Activated CD4-positive, CD25-positive, alpha-beta regulatory T cell treated with anti-CD3 and anti-CD28 coated beads, Interleukin-2, amount 50 U/mL, for 16 hours (primary cell): ENCODE results near the gene NKAIN4.

ENCODE experiments used
- DNase-seq: peaks from one replicate; pipeline ENCODE4 v3.0.0-alpha.2; 2020; ENCODE audit warnings: low read depth, low spot score

Gene NKAIN4

DNA sequence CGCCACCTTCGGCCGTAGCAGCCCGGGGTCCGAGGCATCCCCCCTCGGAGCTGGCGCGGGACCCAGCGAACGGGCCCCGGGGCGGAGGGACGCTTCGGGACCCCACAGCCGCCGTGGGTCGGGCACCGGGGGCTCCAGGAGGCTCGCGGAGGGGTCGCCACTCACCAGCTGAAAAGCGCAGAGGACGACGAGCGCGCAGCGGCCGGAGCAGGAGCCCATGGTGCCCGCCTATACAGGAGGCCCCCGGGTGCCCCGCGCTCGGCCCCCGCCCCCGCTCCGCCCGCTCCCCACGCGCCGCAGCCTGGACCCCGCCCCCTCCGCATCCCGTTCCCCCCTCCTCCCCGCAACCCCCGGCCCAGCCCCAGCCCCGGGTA is at the start of gene NKAIN4:
Gene NKAIN4 (minus strand): TSS at position 232 of the 374 bp plus-strand sequence. CDS start 13 bp downstream, at position 219.
- DNase-seq, result no peak

GRCh38 chr20:63303095-63303666 is 48.9 kb upstream of the NKAIN4 start:
- DNase-seq, result no peak

DNA sequence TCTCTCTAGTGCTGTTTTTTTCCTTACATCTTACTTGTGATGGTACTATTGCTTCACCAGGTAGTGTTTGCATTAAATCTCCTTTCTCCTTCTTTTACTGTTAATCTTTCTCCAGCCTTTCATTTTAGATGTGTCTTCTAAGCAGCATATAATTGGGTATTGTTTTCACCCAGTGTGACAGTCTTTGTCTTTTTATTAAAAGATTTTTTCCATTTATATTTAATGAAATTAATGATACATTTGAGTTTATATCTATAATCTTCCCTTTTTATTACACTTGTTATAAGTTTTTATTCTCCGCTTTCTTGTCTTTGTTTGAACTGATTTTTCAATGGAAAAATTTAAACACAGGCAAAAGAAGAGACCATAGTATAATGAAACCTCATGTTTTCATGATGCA is 47.4 kb upstream of the NKAIN4 start:
- DNase-seq, result no peak

DNA sequence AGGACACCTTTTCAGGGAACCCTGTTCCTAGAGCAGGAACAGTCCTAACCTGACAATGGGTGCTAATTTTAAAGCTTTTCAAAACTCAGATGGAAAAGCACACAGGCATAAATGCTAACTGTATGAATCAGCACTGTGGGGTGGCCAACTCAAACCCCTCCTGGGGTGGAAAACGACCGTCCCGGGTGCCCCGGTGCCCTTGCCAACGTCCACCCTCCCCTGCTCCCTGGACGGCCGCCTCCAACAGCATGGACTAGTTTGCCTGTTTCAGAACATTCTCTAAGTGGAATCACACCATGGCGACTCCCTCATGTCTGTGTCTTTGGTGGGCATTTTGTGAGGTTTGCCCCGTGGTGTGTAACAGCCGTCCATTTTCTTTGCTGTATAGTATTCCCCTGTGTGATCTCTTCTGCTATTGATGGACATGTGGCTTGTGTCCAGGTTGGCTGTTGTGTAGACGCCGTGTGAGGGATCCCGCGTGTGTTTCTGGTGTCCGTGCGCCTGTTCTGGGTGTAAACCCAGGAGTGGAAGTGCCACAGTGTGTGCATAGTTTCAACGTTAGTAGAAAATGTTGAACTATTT is 44.6 kb upstream of the NKAIN4 start:
- DNase-seq, result no peak

DNA sequence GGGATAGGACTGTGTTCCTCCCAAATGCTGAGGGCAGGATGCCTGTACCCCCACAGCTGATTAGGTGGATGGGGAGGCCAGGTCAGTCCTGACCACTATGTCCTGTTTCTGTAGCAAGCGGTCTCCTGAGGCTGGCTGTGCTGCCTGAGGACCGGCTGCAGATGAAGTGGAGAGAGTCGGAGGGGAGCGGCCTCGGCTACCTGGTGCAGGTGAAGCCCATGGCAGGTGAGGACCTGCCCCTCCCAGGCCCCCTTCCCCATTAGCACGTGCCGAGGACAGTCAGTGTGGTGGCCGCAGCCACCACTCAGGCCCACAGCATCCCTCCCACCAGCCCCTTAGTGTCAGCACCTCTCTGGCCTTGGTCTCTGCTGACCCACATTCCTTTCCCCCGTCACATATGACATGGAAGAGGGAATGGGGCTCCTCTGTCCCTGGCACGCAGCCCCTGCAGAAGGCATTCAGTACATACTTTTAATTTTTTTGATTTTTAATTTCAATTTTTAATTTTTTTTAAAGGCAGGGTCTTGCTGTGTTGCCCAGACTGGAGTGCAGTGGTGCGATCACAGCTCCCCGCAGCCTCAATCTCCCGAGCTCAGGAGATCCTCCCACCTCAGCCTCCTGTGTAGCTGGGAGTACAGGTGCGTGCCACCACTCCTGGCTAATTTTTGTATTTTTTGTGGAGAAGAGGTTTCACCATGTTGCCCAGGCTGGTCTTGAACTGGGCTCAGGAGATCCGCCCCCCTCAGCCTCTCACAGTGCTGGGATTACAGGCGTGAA is 43.7 kb upstream of the NKAIN4 start:
- DNase-seq, result no peak

DNA sequence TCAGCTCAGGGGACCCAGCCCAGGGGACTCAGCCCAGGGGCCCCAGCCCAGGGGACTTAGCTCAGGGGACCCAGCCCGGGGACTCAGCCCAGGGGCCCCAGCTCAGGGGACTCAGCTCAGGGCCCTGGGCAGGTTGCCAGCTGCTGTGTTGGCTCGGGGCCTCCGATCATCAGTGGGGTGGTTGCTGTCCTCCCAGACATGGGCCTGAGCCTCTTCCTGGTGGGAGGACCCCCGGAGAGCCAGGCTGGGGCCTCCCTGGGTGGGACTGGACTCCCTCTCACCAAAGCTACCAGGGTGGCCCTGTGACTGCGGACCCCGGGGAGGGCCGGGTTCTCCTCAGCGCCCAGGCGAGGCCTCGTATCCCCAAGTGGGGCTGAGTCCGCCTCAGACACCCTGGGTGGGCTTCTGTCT is 43.1 kb upstream of the NKAIN4 start:
- DNase-seq, result no peak

DNA sequence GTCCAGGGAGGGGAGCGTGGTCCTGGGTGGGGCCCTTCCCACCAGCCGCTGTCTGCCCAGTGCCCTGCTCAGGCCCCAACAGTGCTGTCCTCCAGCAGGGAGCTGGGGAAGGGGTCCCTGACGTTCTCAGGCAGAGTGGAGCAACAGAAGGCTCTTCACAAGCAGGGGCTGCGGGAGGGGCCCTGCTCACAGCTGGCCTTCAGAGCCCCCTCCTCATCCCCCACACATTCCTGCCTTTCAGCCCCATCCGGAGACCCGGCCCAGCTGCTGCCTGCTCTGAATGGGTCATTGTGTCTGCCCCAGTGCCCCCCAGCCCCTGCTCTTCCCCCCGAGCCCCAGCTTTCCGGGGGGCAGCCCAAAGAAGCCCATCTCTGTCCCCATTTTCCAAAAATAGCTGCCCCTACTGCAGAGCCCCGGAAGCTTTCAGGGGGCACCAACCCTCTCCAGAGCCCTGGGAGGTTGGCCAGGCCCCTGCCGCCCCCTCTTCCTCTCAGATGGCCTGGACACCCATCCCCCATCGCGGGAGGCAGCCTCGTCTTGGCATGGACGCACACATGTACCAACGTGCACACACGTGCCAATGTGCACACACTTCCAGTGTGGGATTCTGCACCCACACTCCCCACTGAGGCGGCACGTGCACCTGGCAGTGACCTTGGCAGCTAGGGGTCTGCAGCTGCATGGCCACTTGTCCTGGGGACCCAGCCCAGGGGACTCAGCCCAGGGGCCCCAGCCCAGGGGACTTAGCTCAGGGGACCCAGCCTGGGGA is 42.5 kb upstream of the NKAIN4 start:
- no peak for DNase-seq

- no peak for DNase-seq
These were observed 41.6 kb upstream of the NKAIN4 start for GRCh38 chr20:63295846-63296245.

- no peak for DNase-seq
These were observed 41.2 kb upstream of the NKAIN4 start for GRCh38 chr20:63295422-63295821.

GRCh38 chr20:63295018-63295417 is 40.8 kb upstream of the NKAIN4 start:
- no peak for DNase-seq

DNA sequence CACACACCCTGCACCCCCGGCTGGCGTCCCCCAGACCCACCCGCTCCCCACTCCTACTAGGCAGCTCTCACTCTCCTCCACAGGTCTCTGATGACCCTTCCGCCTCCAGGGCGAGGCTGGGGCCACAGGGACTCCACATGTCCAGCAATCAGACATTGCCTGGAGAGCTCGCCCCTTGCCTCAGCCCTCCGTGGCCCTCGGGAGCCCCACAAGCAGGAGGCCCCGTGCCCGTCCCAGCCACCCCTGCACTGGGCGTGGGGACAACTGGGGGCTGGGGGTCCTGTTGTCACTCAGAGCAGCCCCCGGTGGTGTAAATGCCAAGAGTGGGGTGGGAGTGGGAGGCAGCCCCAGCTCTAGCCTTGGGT is 40.3 kb upstream of the NKAIN4 start:
- no peak for DNase-seq

DNA sequence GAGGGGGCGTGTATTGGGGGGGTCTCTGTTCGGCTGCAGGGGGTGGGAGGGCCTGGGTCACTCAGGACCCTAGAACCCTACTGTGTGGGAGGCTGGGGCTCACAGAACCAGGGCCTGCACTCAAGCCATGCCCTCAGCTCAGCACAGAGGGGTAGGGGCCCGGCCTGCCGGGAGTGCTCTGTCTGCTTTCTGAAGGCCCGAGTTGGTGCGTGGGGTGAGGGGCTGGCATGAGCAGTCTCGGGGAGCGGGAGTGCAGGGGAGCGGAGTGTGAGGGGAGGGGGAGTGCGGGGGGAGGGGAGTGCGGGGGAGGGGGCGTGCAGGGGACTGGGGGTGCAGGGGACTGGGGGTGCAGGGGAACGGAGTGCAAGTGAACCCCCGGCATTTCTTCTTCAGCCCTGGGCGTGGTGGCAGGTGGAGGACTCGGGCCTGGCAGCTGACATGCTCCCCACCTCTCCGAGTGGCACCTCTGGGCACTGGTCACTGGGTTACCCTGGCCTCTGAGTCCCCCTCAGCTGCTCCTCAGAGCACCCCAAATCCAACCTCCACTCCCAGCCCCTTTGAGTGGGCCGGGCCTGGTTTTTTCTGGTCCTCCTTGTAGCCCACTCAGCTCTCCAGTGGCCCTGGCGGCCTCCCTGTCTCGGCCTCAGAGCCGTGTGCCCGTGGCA is 39.7 kb upstream of the NKAIN4 start:
- no peak for DNase-seq

DNA sequence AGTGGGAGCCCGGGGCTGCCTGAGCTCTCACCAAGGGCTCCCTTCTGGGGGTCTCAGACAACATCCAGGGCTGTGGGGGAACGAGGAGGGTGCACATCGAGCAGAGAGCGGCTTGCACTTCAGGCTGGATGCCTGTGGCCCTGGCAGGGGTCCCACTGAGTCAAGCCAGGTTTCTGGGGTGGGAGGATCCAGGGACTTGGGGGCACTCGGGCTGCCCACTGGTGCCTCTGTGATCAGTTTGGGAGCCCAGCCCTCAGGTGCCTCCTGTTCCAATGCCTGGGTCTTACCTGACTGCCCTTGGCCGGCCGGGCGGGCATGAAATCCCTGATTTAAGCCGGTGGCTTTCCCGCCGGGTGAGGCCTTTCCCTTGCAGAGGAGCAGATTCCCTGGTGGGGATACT is 39.2 kb upstream of the NKAIN4 start:
- no peak for DNase-seq

- no peak for DNase-seq
These were observed 38.6 kb upstream of the NKAIN4 start, which contains the start of gene COL20A1 for GRCh38 chr20:63292904-63293303. Gene COL20A1 (plus strand): TSS chr20:63293186. CDS start chr20:63295108, 1,922 bp downstream.

DNA sequence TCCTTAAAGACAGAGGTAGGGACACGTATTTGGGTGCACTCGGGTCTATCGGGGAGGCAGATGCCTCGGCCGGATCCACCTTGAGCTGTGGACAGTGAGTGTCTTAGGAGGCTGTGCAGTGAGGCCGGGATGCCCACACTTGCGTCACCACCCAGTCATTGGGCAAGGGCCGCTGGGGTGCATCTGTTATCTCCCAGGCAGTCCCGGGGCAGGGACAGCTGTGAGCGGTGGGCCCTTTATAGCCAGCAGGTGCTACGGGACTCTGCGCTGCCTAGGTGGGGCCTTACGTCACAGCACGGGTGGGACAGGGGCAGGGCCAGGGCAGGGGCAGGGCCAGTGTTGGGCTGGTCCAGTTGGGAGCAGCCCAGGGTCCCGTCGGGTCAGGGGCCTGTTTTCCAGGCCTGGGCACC is 38.0 kb upstream of the NKAIN4 start:
- DNase-seq, result no peak

- no peak for DNase-seq
These were observed 37.5 kb upstream of the NKAIN4 start for GRCh38 chr20:63291811-63292210.

- DNase-seq, result peak; percentile 19
These were observed 36.6 kb upstream of the NKAIN4 start for GRCh38 chr20:63290677-63291472.

DNA sequence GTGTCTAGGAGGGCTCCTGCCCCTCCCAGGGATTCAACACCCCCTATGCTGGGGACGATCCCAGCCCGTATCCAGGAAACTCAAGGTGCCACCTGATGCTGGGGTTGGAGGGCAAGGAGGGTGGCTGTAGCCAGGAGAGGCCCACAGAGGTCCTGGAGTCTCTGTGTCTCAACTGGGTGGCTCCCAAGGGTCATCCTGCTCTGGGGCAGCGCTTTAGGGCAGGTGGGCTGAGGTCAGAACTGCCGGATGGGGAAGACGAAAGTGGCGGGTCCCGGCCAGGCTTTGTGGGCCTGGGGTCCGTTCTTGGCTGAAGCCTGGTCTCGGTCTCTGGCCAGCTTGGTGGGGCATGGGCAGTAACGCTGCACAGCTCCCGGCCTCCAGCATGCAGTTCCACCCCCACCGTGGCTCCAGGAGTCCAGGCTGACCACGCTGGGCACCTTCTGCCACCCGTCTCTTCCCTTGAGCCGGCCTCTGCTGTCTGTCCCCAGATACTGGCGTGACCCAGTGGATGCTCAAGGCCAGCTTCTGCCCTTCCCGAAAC is 35.9 kb upstream of the NKAIN4 start:
- DNase-seq, result no peak

GRCh38 chr20:63289311-63290135 is 35.3 kb upstream of the NKAIN4 start:
- DNase-seq, result no peak
